IMR-90 (cell line): ENCODE results near the gene RPA3. TPM values are rescaled to one million over a fixed set of nuclear protein-coding genes. Genes with fewer than 3 reads are reported as not detected.

Source experiments
- ATAC-seq: fragments of 200-7000 bp; cut with Tn5 transposase; 2 replicates; pipeline ENCODE4 v1.9.1; 2020; ENCODE audit warnings: low read depth, mild to moderate bottlenecking, moderate library complexity
- BruUV-seq: library from RNA; stranded (reverse); fragments of 400-500 nt; replicated peaks from 2 replicates; lab custom pipeline; 2021; lab: Mats Ljungman, UMichigan
- CTCF ChIA-PET: fragments of 300-600 bp; formaldehyde crosslinking; extraction: SDS; loops from one replicate; lab custom pipeline; 2021; ENCODE audit warnings: antibody characterized with exemption; lab: Yijun Ruan, JAX
- POLR2A ChIA-PET: fragments of 300-600 bp; sonication (Branson Sonifier 250); formaldehyde crosslinking; loops from one replicate; lab custom pipeline; 2022; ENCODE audit warnings: antibody characterized with exemption; ENCODE audit not compliant: unreplicated experiment; lab: Charles Lee
- DNase-seq: peaks from one replicate; pipeline ENCODE4 v3.0.0; 2013
- H2AFZ ChIP-seq: replicated peaks from 2 replicates; pipeline ENCODE3; 2013; ENCODE audit warnings: low read length, mild to moderate bottlenecking; ENCODE audit not compliant: poor library complexity
- H2AK5ac ChIP-seq: 2 replicates; pipeline ENCODE4 v1.6.1; 2013; ENCODE audit warnings: low read depth, low read length, inconsistent platforms
- H2AK9ac ChIP-seq: replicated peaks from 2 replicates; pipeline ENCODE3; 2013; ENCODE audit warnings: mild to moderate bottlenecking, low read depth, low read length, moderate library complexity; ENCODE audit not compliant: poor library complexity
- H2BK120ac ChIP-seq: 2 replicates; pipeline ENCODE4 v1.6.1; 2013; ENCODE audit warnings: low read depth, low read length, inconsistent platforms
- H2BK15ac ChIP-seq: 3 replicates; pipeline ENCODE4 v1.6.1; 2013; ENCODE audit warnings: low read depth, low read length, inconsistent platforms
- H2BK20ac ChIP-seq: 2 replicates; pipeline ENCODE4 v1.6.1; 2013; ENCODE audit warnings: low read depth, mild to moderate bottlenecking, inconsistent platforms, low read length, moderate library complexity
- H2BK5ac ChIP-seq: 2 replicates; pipeline ENCODE4 v1.6.1; 2013; ENCODE audit warnings: mild to moderate bottlenecking, low read depth, low read length, inconsistent platforms; ENCODE audit not compliant: poor library complexity, severe bottlenecking
- H3K14ac ChIP-seq: replicated peaks from 2 replicates; pipeline ENCODE4 v1.6.1; 2013; ENCODE audit warnings: low read depth, low read length, inconsistent platforms
- H3K18ac ChIP-seq: 2 replicates; pipeline ENCODE4 v1.6.1; 2013; ENCODE audit warnings: low read depth, low read length, control low read depth
- H3K23ac ChIP-seq: 2 replicates; pipeline ENCODE4 v1.6.1; 2013; ENCODE audit warnings: low read depth, low read length, inconsistent platforms
- H3K27ac ChIP-seq: 2 replicates; pipeline ENCODE4 v1.5.1; 2013; ENCODE audit warnings: mild to moderate bottlenecking, control low read depth, low read length; ENCODE audit not compliant: insufficient read depth
- H3K27me3 ChIP-seq: 2 replicates; pipeline ENCODE4 v1.6.1; 2013; ENCODE audit warnings: low read length; ENCODE audit not compliant: control insufficient read depth, insufficient read depth
- H3K36me3 ChIP-seq: 2 replicates; pipeline ENCODE4 v1.6.1; 2013; ENCODE audit warnings: low read length, mixed read lengths; ENCODE audit not compliant: control insufficient read depth, insufficient read depth
- H3K4ac ChIP-seq: 2 replicates; pipeline ENCODE4 v1.6.1; 2013; ENCODE audit warnings: low read depth, low read length, inconsistent platforms
- H3K4me1 ChIP-seq: 2 replicates; pipeline ENCODE4 v1.6.1; 2013; ENCODE audit warnings: low read length, mixed read lengths; ENCODE audit not compliant: control insufficient read depth, insufficient read depth
- H3K4me2 ChIP-seq: 2 replicates; pipeline ENCODE4 v1.6.1; 2013; ENCODE audit warnings: low read depth, mild to moderate bottlenecking, control low read depth, low read length, moderate library complexity
- H3K4me3 ChIP-seq: 2 replicates; pipeline ENCODE4 v1.5.1; 2013; ENCODE audit warnings: low read depth, mild to moderate bottlenecking, control low read depth, low read length, moderate library complexity; ENCODE audit not compliant: insufficient read depth
- H3K56ac ChIP-seq: 2 replicates; pipeline ENCODE4 v1.6.1; 2013; ENCODE audit warnings: low read length, inconsistent platforms; ENCODE audit not compliant: insufficient read depth; ENCODE audit errors: extremely low read depth
- H3K79me1 ChIP-seq, 2 experiments: 2 replicates each; pipeline ENCODE4 v1.6.1; 2013; ENCODE audit warnings: low read length in 2 of 2, inconsistent platforms in 1 of 2, low read depth in 1 of 2
- H3K9ac ChIP-seq: 2 replicates; pipeline ENCODE4 v1.6.1; 2013; ENCODE audit warnings: low read depth, low read length, control low read depth
- H3K9me1 ChIP-seq: 2 replicates; pipeline ENCODE4 v1.6.1; 2013; ENCODE audit warnings: low read length, inconsistent platforms; ENCODE audit not compliant: insufficient read depth
- H3K9me3 ChIP-seq: 2 replicates; pipeline ENCODE4 v1.6.1; 2013; ENCODE audit warnings: low read length; ENCODE audit not compliant: control insufficient read depth, insufficient read depth
- H4K20me1 ChIP-seq: 2 replicates; pipeline ENCODE4 v1.6.1; 2013; ENCODE audit warnings: low read length, inconsistent platforms; ENCODE audit not compliant: insufficient read depth
- H4K5ac ChIP-seq: 2 replicates; pipeline ENCODE4 v1.6.1; 2013; ENCODE audit warnings: mild to moderate bottlenecking, low read depth, low read length, control low read depth
- H4K8ac ChIP-seq, 2 experiments: 2 replicates each; pipeline ENCODE4 v1.6.1; 2013; ENCODE audit warnings: low read depth in 2 of 2, low read length in 2 of 2, control low read depth in 1 of 2, inconsistent platforms in 1 of 2
- H4K91ac ChIP-seq: 2 replicates; pipeline ENCODE4 v1.6.1; 2013; ENCODE audit warnings: low read depth, low read length, inconsistent platforms; ENCODE audit not compliant: insufficient read depth
- CTCF ChIP-seq: conservative IDR thresholded peaks from 2 replicates; pipeline ENCODE4 v1.5.1; 2012; ENCODE audit warnings: mild to moderate bottlenecking, low read depth, low read length, improper control_type of control experiment
- FOS ChIP-seq: fragments of 150-350 bp; IDR thresholded peaks from 2 replicates; pipeline ENCODE4 v1.6.1; 2016; ENCODE audit warnings: low read depth, low read length
- dilution Hi-C: fragments of 300-500 bp; cut with HindIII; formaldehyde crosslinking; loops from one replicate; pipeline ENCODE4 v1.14.3; 2018; ENCODE audit warnings: low sequenced_read_pairs; ENCODE audit not compliant: unreplicated experiment
- in situ Hi-C: fragments of 300-500 bp; cut with MboI; formaldehyde crosslinking; loops from 3 replicates; pipeline ENCODE4 v1.14.3; 2019; ENCODE audit warnings: low sequenced_read_pairs, inconsistent platforms, mixed read lengths
- intact Hi-C: fragments of 100-400 bp; cut with micrococcal nuclease; formaldehyde crosslinking; loops from 2 replicates; pipeline ENCODE4 v1.10.0; 2022
- polyA plus RNA-seq, 3 experiments: library from polyadenylated mRNA; depleted of rRNA; stranded (reverse); fragments of >200 nt; gene quantifications; 2 replicates each; pipeline ENCODE4 v1.2.3, GENCODE V29; 2012; ENCODE audit warnings: low replicate concordance in 1 of 3
- total RNA-seq: library from RNA; depleted of rRNA; stranded (reverse); fragments of >200 nt; gene quantifications from 2 replicates; pipeline ENCODE4 v1.2.3, GENCODE V29; 2012

RPA3 gene
- total and polyA plus RNA-seq, 2 of the 4 experiments (the other 2 are of a cell fraction), result 12.7 to 21.1 TPM

- H4K5ac ChIP-seq, result no peak overlapping the region
- H3K79me1 ChIP-seq, result peaks cover 0 to 4% of the 10 kb centered on the region in 2 experiments; a peak in 1 of 4 replicates
- no peaks in the 10 kb centered on the region for H4K20me1 ChIP-seq
- H3K9ac ChIP-seq, result no peak overlapping the region
- in situ Hi-C loops (no loop called here), dilution Hi-C loops (no loop called here), intact Hi-C loops (no loop called here)
- ChIA-PET CTCF (no interaction called here), POLR2A (interaction anchor here (1.0 kb wide), 1 partner anchor 11 kb away, joined by 3 read pairs; no protein-coding TSS in a partner anchor)
- H2BK20ac ChIP-seq, result no peak overlapping the region
- H3K18ac ChIP-seq, result no peak overlapping the region
- peak; percentile 92 for DNase-seq
- H3K36me3 ChIP-seq, result no peaks in the 10 kb centered on the region
- BruUV-seq, result no TSS peak
- TF ChIP-seq CTCF, result no peak
- peak; percentile 63; the same call in 1 of the 2 replicates for TF ChIP-seq FOS
- no peak overlapping the region for H2BK15ac ChIP-seq
- H4K8ac ChIP-seq, result no peak overlapping the region
- peaks cover 2% of the 10 kb centered on the region; the same call in 1 of the 2 replicates for H3K4me1 ChIP-seq
- ATAC-seq, result peak; percentile 83
- no peak overlapping the region for H2AK5ac ChIP-seq
- no peak overlapping the region for H3K56ac ChIP-seq
- no peak overlapping the region for H3K4ac ChIP-seq
- H3K4me2 ChIP-seq, result no peak overlapping the region
- no peak overlapping the region for H4K91ac ChIP-seq
- H3K4me3 ChIP-seq, result no peak overlapping the region
- no peak overlapping the region for H3K27ac ChIP-seq
- H2AK9ac ChIP-seq, result no peak overlapping the region
- peak overlapping the region; percentile 70 for H2BK5ac ChIP-seq
- no peaks in the 10 kb centered on the region; the same call in 1 of the 2 replicates for H3K9me1 ChIP-seq
- no peak overlapping the region for H3K14ac ChIP-seq
- no peak overlapping the region for H3K23ac ChIP-seq
- H2BK120ac ChIP-seq, result no peak overlapping the region
- H3K9me3 ChIP-seq, result no peaks in the 10 kb centered on the region
- H3K27me3 ChIP-seq, result no peaks in the 10 kb centered on the region
- H2AFZ ChIP-seq, result no peak overlapping the region
Measured at GRCh38 chr7:7693881-7694280, 24.5 kb downstream of the RPA3 start.
